WTC11 (cell line): Measurements from ENCODE around the gene ANO9. TPM values are rescaled to one million over a fixed set of nuclear protein-coding genes. Genes with fewer than 3 reads are reported as not detected.
A peak's percentile ranks its signal among the peaks of the same experiment; 100 is the strongest.

Source experiments
- ATAC-seq: fragments of 200-7000 bp; cut with Tn5 transposase; 2 replicates; pipeline ENCODE4 v1.10.0; 2021; ENCODE audit warnings: mild to moderate bottlenecking, moderate library complexity
- CTCF ChIA-PET: fragments of 300-600 bp; sonication (Branson Sonifier 250); formaldehyde crosslinking; loops from one replicate; lab custom pipeline; 2021; ENCODE audit warnings: antibody characterized with exemption; lab: Charles Lee
- POLR2A ChIA-PET: fragments of 350-600 bp; sonication (Branson Sonifier 250); formaldehyde crosslinking; loops from one replicate; lab custom pipeline; 2021; ENCODE audit warnings: antibody characterized with exemption; lab: Charles Lee
- DNase-seq: peaks from one replicate; pipeline ENCODE4 v3.0.0; 2021; ENCODE audit warnings: low spot score
- H3K27ac Mint-ChIP-seq: 2 replicates; pipeline ENCODE4 v1.8.0; 2021; ENCODE audit warnings: mixed read lengths
- H3K27me3 Mint-ChIP-seq: 2 replicates; pipeline ENCODE4 v1.8.0; 2021; ENCODE audit warnings: low read depth, mild to moderate bottlenecking, moderate library complexity, mixed read lengths
- H3K36me3 Mint-ChIP-seq: 2 replicates; pipeline ENCODE4 v1.8.0; 2021; ENCODE audit warnings: mixed read lengths
- H3K4me1 Mint-ChIP-seq: 2 replicates; pipeline ENCODE4 v1.8.0; 2022; ENCODE audit warnings: mixed read lengths
- H3K4me3 Mint-ChIP-seq: 2 replicates; pipeline ENCODE4 v1.8.0; 2021; ENCODE audit warnings: mild to moderate bottlenecking, moderate library complexity, mixed read lengths
- H3K9me3 Mint-ChIP-seq: 2 replicates; pipeline ENCODE4 v1.8.0; 2021; ENCODE audit warnings: mixed read lengths
- CREB1 ChIP-seq: sonication (generic); formaldehyde crosslinking; IDR thresholded peaks from 2 replicates; pipeline ENCODE4 v1.8.0; 2023; ENCODE audit warnings: mild to moderate bottlenecking, missing genetic modification reagents
- ELF4 ChIP-seq: sonication (generic); formaldehyde crosslinking; IDR thresholded peaks from 2 replicates; pipeline ENCODE4 v1.8.1; 2022; ENCODE audit warnings: low read depth, mild to moderate bottlenecking, moderate library complexity, missing genetic modification reagents
- EMX1 ChIP-seq: fragments of 250-450 bp; sonication (Bioruptor Pico); IDR thresholded peaks from 2 replicates; pipeline ENCODE4 v1.8.0; 2021; ENCODE audit warnings: mild to moderate bottlenecking
- FOXJ3 ChIP-seq: sonication (generic); formaldehyde crosslinking; IDR thresholded peaks from 2 replicates; pipeline ENCODE4 v1.9.0; 2021; ENCODE audit warnings: missing genetic modification reagents, mild to moderate bottlenecking, borderline replicate concordance
- GRHL2 ChIP-seq: fragments of 250-450 bp; sonication (Bioruptor Pico); IDR thresholded peaks from 2 replicates; pipeline ENCODE4 v1.8.0; 2022; ENCODE audit warnings: mild to moderate bottlenecking, moderate library complexity; ENCODE audit not compliant: insufficient replicate concordance, severe bottlenecking
- HMGA2 ChIP-seq: fragments of 250-450 bp; sonication (Bioruptor Pico); IDR thresholded peaks from 2 replicates; pipeline ENCODE4 v1.4.0; 2021; ENCODE audit warnings: mild to moderate bottlenecking, moderate library complexity
- IRF2 ChIP-seq: sonication (generic); formaldehyde crosslinking; IDR thresholded peaks from 2 replicates; pipeline ENCODE4 v1.8.0; 2022; ENCODE audit warnings: low read depth, missing genetic modification reagents, borderline replicate concordance
- MXD4 ChIP-seq: fragments of 250-450 bp; sonication (Bioruptor Pico); IDR thresholded peaks from 2 replicates; pipeline ENCODE4 v1.8.0; 2021; ENCODE audit warnings: mild to moderate bottlenecking, moderate library complexity, borderline replicate concordance
- NFE2L1 ChIP-seq: sonication (generic); formaldehyde crosslinking; IDR thresholded peaks from 2 replicates; pipeline ENCODE4 v1.8.1; 2023; ENCODE audit warnings: missing genetic modification reagents
- RELA ChIP-seq: sonication (generic); formaldehyde crosslinking; IDR thresholded peaks from 2 replicates; pipeline ENCODE4 v1.8.1; 2022; ENCODE audit warnings: missing genetic modification reagents, mild to moderate bottlenecking, borderline replicate concordance
- RORB ChIP-seq: fragments of 250-450 bp; sonication (Bioruptor Pico); IDR thresholded peaks from 2 replicates; pipeline ENCODE4 v1.9.0; 2021; ENCODE audit warnings: mild to moderate bottlenecking
- TEAD1 ChIP-seq: sonication (generic); formaldehyde crosslinking; IDR thresholded peaks from 2 replicates; pipeline ENCODE4 v1.8.0; 2022; ENCODE audit warnings: mild to moderate bottlenecking, missing genetic modification reagents
- ZNF416 ChIP-seq: fragments of 250-450 bp; sonication (Bioruptor Pico); IDR thresholded peaks from 2 replicates; pipeline ENCODE4 v1.9.0; 2021; ENCODE audit warnings: mild to moderate bottlenecking, inconsistent platforms
- total RNA-seq: library from RNA; stranded (reverse); gene quantifications from 3 replicates; pipeline ENCODE4 v1.2.3, GENCODE V29; 2021
- TF ChIP-seq, protein P1 (sequence below): fragments of 250-450 bp; sonication (Bioruptor Pico); IDR thresholded peaks from 2 replicates; pipeline ENCODE4 v1.9.0; 2021; ENCODE audit warnings: mild to moderate bottlenecking
- TF ChIP-seq, protein P2 (sequence below): sonication (generic); formaldehyde crosslinking; IDR thresholded peaks from 2 replicates; pipeline ENCODE4 v1.8.0; 2022; ENCODE audit warnings: mild to moderate bottlenecking, missing genetic modification reagents
- TF ChIP-seq, protein P3 (sequence below): sonication (generic); formaldehyde crosslinking; IDR thresholded peaks from 2 replicates; pipeline ENCODE4 v1.8.1; 2022; ENCODE audit warnings: mild to moderate bottlenecking, moderate library complexity, missing genetic modification reagents
- TF ChIP-seq, protein P4 (sequence below): fragments of 250-450 bp; sonication (Bioruptor Pico); IDR thresholded peaks from 2 replicates; pipeline ENCODE4 v1.9.0; 2021; ENCODE audit warnings: moderate library complexity, mild to moderate bottlenecking, inconsistent platforms, borderline replicate concordance
- TF ChIP-seq, protein P5 (sequence below): fragments of 250-450 bp; sonication (Bioruptor Pico); IDR thresholded peaks from 2 replicates; pipeline ENCODE4 v1.9.0; 2021; ENCODE audit warnings: mild to moderate bottlenecking, borderline replicate concordance
- TF ChIP-seq, protein P6 (sequence below): sonication (generic); formaldehyde crosslinking; IDR thresholded peaks from 2 replicates; pipeline ENCODE4 v1.8.1; 2023; ENCODE audit warnings: mild to moderate bottlenecking, moderate library complexity, missing genetic modification reagents
- TF ChIP-seq, protein P7 (sequence below): sonication (generic); formaldehyde crosslinking; IDR thresholded peaks from 2 replicates; pipeline ENCODE4 v1.8.1; 2023; ENCODE audit warnings: mild to moderate bottlenecking, missing genetic modification reagents

The ANO9 gene
- total RNA-seq, 1 experiment from 2014 or later = 13.2 TPM

DNA sequence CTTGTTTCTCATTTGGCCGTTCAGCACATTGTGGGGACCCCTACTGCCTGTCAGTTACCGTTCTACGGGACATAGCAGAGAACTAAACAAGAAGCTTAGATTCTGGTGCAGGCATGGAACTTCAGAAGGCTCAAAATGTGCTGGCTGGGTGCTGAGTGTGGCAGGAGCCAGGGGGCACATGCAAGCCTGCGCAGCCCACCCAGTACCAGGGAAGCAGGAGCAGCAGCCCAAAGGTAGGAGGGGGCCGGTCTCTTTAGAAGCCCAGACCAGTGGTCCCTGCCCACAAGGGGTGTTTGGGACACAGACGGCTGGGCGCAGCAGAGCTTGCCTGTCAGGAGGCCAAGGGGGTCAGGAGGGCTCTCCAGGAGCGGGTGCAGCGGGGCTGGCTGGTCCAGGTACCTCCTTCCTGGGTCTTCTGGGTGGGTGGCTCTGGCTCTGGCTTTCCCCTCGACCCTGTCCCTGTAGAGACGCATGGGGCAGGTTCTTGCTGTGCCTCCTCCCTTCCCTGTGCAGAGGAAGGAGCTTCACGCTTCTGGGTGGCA is 10.5 kb upstream of the ANO9 start:
- H3K4me1 Mint-ChIP-seq = peaks cover 39% of the 10 kb centered on the region
- TF ChIP-seq, protein P1, sequence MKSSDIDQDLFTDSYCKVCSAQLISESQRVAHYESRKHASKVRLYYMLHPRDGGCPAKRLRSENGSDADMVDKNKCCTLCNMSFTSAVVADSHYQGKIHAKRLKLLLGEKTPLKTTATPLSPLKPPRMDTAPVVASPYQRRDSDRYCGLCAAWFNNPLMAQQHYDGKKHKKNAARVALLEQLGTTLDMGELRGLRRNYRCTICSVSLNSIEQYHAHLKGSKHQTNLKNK (CRISPR knock-in tag) = no peak
- TF ChIP-seq NFE2L1 (CRISPR knock-in tag) (no peak), ZNF416 (CRISPR knock-in tag) (no peak), RORB (CRISPR knock-in tag) (no peak), IRF2 (CRISPR knock-in tag) (no peak), MXD4 (CRISPR knock-in tag) (no peak), RELA (CRISPR knock-in tag) (no peak), ELF4 (CRISPR knock-in tag) (no peak), EMX1 (no peak), HMGA2 (CRISPR knock-in tag) (no peak)
- TF ChIP-seq, protein P2, sequence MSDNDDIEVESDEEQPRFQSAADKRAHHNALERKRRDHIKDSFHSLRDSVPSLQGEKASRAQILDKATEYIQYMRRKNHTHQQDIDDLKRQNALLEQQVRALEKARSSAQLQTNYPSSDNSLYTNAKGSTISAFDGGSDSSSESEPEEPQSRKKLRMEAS (CRISPR knock-in tag) = no peak
- TF ChIP-seq, protein P3, sequence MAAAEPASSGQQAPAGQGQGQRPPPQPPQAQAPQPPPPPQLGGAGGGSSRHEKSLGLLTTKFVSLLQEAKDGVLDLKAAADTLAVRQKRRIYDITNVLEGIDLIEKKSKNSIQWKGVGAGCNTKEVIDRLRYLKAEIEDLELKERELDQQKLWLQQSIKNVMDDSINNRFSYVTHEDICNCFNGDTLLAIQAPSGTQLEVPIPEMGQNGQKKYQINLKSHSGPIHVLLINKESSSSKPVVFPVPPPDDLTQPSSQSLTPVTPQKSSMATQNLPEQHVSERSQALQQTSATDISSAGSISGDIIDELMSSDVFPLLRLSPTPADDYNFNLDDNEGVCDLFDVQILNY (CRISPR knock-in tag) = no peak
- TF ChIP-seq, protein P4, sequence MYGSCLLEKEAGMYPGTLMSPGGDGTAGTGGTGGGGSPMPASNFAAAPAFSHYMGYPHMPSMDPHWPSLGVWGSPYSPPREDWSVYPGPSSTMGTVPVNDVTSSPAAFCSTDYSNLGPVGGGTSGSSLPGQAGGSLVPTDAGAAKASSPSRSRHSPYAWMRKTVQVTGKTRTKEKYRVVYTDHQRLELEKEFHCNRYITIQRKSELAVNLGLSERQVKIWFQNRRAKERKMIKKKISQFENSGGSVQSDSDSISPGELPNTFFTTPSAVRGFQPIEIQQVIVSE (CRISPR knock-in tag) = no peak
- TF ChIP-seq, protein P5, sequence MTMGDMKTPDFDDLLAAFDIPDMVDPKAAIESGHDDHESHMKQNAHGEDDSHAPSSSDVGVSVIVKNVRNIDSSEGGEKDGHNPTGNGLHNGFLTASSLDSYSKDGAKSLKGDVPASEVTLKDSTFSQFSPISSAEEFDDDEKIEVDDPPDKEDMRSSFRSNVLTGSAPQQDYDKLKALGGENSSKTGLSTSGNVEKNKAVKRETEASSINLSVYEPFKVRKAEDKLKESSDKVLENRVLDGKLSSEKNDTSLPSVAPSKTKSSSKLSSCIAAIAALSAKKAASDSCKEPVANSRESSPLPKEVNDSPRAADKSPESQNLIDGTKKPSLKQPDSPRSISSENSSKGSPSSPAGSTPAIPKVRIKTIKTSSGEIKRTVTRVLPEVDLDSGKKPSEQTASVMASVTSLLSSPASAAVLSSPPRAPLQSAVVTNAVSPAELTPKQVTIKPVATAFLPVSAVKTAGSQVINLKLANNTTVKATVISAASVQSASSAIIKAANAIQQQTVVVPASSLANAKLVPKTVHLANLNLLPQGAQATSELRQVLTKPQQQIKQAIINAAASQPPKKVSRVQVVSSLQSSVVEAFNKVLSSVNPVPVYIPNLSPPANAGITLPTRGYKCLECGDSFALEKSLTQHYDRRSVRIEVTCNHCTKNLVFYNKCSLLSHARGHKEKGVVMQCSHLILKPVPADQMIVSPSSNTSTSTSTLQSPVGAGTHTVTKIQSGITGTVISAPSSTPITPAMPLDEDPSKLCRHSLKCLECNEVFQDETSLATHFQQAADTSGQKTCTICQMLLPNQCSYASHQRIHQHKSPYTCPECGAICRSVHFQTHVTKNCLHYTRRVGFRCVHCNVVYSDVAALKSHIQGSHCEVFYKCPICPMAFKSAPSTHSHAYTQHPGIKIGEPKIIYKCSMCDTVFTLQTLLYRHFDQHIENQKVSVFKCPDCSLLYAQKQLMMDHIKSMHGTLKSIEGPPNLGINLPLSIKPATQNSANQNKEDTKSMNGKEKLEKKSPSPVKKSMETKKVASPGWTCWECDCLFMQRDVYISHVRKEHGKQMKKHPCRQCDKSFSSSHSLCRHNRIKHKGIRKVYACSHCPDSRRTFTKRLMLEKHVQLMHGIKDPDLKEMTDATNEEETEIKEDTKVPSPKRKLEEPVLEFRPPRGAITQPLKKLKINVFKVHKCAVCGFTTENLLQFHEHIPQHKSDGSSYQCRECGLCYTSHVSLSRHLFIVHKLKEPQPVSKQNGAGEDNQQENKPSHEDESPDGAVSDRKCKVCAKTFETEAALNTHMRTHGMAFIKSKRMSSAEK = no peak
- CTCF ChIA-PET = interaction anchor here (5.9 kb wide), 1 partner anchor 46 kb away, joined by 71 read pairs; no protein-coding TSS in a partner anchor
- peak overlapping the region; percentile 99; the same call in 1 of the 2 replicates for H3K4me3 Mint-ChIP-seq
- H3K27me3 Mint-ChIP-seq = no peaks in the 10 kb centered on the region
- ATAC-seq (no peak), DNase-seq (no peak)
- peaks cover 19% of the 10 kb centered on the region; the same call in 1 of the 2 replicates for H3K36me3 Mint-ChIP-seq
- POLR2A ChIA-PET = no interaction called here
- H3K9me3 Mint-ChIP-seq = no peaks in the 10 kb centered on the region
- H3K27ac Mint-ChIP-seq = no peak overlapping the region

DNA sequence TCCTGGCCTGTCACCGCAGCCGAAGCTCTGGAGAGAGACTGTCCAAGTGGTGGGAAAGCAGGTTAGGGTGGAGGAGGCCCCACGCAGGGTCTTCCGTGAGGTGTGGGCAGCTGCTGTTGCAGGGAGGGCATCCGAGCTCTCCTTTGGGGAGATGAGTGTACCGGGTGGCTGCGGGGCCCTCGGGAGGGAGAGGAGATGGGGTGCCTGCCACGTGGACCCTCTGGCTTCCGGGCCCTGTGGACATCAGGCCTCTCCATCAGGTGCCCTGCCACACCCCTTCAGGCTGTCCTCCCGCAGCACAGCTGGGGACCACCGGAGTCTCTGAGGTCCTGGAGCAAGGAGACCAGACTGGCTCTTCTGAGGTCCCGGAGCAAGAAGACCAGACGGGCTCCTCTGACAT is 9.9 kb upstream of the ANO9 start:
- peaks cover 2% of the 10 kb centered on the region; the same call in 1 of the 2 replicates for H3K27me3 Mint-ChIP-seq
- H3K9me3 Mint-ChIP-seq = no peaks in the 10 kb centered on the region
- H3K4me3 Mint-ChIP-seq = peak overlapping the region; percentile 99
- ChIA-PET POLR2A (no interaction called here), CTCF (interaction anchor here (2.1 to 5.9 kb wide), 2 partner anchors 12 to 45 kb away, joined by 8 to 71 read pairs; no protein-coding TSS in a partner anchor)
- H3K27ac Mint-ChIP-seq = peak overlapping the region; percentile 86
- H3K4me1 Mint-ChIP-seq = peaks cover 34% of the 10 kb centered on the region
- H3K36me3 Mint-ChIP-seq = peaks cover 19% of the 10 kb centered on the region; the same call in 1 of the 2 replicates
- no peak for DNase-seq
- no peak for ATAC-seq
- TF ChIP-seq, protein P6, sequence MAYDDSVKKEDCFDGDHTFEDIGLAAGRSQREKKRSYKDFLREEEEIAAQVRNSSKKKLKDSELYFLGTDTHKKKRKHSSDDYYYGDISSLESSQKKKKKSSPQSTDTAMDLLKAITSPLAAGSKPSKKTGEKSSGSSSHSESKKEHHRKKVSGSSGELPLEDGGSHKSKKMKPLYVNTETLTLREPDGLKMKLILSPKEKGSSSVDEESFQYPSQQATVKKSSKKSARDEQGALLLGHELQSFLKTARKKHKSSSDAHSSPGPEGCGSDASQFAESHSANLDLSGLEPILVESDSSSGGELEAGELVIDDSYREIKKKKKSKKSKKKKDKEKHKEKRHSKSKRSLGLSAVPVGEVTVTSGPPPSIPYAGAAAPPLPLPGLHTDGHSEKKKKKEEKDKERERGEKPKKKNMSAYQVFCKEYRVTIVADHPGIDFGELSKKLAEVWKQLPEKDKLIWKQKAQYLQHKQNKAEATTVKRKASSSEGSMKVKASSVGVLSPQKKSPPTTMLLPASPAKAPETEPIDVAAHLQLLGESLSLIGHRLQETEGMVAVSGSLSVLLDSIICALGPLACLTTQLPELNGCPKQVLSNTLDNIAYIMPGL (CRISPR knock-in tag) = no peak
- TF ChIP-seq, protein P5 = no peak
- TF ChIP-seq TEAD1 (CRISPR knock-in tag) = no peak
- no peak for TF ChIP-seq GRHL2 (CRISPR knock-in tag)
- TF ChIP-seq, protein P1 (CRISPR knock-in tag) = no peak
- no peak for TF ChIP-seq FOXJ3 (CRISPR knock-in tag)
- TF ChIP-seq, protein P7, sequence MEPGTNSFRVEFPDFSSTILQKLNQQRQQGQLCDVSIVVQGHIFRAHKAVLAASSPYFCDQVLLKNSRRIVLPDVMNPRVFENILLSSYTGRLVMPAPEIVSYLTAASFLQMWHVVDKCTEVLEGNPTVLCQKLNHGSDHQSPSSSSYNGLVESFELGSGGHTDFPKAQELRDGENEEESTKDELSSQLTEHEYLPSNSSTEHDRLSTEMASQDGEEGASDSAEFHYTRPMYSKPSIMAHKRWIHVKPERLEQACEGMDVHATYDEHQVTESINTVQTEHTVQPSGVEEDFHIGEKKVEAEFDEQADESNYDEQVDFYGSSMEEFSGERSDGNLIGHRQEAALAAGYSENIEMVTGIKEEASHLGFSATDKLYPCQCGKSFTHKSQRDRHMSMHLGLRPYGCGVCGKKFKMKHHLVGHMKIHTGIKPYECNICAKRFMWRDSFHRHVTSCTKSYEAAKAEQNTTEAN = no peak
- TF ChIP-seq CREB1 (CRISPR knock-in tag) = no peak
